ENCODE measurements around the gene OSBPL6.

The OSBPL6 gene

DNA sequence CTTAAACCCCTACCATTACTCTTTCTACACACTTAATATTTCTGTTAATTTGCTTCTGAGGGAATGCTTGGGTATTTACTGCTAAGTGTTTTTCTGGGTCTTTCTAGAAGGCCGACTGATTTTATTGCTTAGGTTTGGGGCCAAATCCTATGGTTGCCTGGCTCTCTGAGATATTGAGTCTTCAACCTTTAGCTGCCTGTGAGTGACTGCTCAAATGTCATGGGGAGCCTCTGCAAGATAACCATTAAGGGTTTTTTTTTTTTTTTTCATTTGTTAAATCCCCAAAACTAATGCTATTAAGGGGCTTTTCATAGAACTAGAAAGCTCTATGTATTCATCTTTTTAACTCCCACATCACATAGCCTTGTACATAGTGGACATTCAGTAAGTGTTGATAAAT, 5.0 kb downstream of the OSBPL6 start:
- FAIRE-seq: no peak

GRCh38 chr2:178200331-178200730, 6.0 kb downstream of the OSBPL6 start:
- FAIRE-seq: no peak

GRCh38 chr2:178202927-178203326, 8.6 kb downstream of the OSBPL6 start:
- FAIRE-seq: no peak

DNA sequence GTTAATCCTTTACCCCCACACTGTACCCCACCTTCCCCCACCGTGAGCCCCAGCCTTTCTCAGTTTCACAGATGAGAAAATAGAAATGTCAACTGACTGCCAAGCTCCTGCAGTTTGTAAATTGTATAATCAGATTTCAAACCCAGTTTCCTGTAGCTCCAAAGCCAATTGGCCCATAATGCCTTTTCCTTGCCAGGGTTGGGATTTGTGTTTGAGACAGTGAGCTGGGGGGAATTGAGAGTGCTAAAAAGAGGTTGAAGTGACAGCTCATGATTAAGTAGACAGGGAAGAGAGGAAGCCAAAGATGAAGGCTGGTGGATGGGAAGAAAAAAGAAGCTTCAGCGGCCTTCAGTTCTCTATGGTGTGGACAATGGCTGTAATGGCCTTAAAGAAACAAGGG, 10.7 kb downstream of the OSBPL6 start:
- FAIRE-seq: no peak

- no peak for FAIRE-seq
Observed at GRCh38 chr2:178205853-178206521, 11.7 kb downstream of the OSBPL6 start.

- FAIRE-seq: no peak
Observed at GRCh38 chr2:178208336-178208735, 14.0 kb downstream of the OSBPL6 start.

- FAIRE-seq: no peak
Observed at GRCh38 chr2:178208817-178209216, 14.5 kb downstream of the OSBPL6 start.

DNA sequence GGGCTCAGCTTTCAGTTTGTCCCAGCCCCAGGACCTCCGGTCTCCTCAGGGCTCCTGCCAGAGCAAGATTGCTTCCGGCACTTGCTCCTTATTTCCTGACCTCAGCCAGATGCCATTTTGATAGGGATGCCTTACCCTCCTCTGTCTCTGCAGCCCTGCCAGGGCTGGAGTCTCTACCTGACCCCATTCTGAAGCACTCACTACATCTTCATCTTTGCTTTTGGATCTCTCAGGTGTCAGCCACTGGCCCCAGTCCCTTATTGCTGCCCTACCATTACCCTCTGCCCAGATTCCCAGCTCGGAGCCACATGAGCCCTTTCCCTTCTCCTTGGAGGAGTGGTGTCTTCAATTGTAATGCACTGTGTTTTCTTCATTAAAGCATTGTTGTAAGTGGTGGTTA, 17.1 kb downstream of the OSBPL6 start:
- no peak for FAIRE-seq

GRCh38 chr2:178211943-178212342, 17.6 kb downstream of the OSBPL6 start:
- FAIRE-seq: no peak

DNA sequence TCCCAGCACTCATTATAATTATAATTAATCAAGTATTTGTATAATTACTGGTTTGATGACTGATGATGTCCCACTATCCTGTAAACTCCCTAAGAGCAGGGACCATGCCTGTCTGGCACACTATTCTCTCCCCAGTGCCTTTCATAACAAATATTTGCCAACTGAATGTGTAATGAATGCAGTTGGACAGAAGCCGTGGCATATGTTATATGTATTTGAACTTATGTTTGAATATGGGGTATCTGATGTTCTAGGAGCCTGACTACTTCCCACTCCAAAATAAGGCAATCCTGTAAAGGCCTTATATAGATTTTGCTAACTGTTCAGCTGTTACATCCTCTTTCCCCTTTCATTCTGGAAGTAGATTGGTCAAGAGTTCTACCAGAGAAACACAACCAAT, 19.7 kb downstream of the OSBPL6 start:
- FAIRE-seq: no peak

DNA sequence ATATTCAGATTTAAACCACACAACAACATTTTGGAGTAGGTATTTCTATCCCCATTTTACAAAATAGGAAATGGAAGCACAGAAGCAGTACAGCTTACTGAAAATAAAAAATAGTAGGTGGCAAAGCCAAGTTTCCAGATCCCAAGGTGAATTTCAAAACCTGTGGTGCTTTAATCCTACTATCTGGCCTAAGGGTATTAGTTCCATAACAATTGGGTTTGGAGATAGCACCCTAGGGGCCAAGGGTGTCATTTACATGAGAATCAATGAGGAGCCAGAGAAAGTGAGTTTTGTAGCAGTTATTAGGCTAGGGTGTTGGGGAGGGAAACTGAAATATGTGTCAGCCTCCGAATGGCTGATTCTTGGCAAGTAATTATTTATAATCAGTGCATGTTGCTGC, 24.9 kb downstream of the OSBPL6 start:
- no peak for FAIRE-seq

GRCh38 chr2:178220814-178221213, 26.5 kb downstream of the OSBPL6 start:
- FAIRE-seq: no peak

DNA sequence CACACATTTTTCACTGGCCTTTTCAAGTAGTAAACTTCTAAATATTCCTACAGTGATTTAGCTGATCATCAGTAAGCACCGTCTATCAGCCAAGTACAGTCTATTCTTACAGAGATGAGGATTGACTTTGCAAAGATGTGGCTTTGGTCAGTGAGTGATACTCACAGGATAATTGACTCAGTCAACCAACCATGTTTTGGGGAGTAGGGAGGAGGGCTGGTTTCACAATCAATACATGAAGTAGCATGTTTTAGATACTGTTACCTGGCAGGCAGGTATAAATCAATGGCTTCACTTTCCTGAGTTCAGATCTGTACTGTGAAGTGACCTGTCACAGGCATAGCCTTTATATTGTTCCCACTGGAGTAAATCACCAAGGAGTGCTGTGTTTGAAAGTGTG, 27.2 kb downstream of the OSBPL6 start:
- FAIRE-seq: no peak

DNA sequence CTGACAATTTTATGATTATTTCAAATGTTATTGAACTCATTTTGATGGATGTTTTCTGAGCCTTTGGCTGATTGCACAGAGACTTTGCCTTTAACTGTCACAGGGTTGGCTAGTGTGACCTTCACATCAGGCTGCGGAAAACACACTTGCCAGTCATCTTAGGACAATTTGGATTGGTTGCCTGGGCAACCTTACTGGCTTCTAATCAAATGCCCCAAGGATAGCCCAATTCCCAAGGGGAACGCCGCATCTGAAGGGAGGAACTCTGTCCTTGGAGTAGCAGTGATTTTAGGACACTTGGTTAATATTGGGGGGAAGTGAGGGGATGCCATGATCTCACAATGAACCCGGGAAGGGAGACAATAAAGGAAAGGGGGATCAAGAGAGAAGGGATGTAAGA, 29.5 kb downstream of the OSBPL6 start:
- no peak for FAIRE-seq

- FAIRE-seq: no peak
Observed at GRCh38 chr2:178225006-178225805, 30.9 kb downstream of the OSBPL6 start.

GRCh38 chr2:178227187-178227586, 32.9 kb downstream of the OSBPL6 start:
- FAIRE-seq: no peak

DNA sequence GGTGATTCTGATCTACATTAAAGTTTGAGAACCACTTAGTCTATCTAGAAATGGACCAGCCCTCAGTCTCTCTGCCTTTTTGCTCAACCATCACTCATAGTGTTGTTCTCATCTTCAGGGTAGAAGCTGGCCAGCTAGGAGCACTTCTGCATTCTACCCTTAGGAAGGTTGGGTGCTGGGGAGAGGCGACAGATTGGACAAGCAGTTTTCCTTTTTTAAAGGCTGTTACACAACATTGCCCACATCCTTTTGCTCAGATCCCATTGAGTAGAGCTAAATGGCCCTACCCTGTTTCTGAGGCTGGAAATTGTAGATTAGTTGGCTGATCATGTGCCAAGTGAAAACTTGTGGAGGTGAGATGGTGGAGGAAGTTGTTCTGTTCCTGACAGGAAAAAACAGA, 35.6 kb downstream of the OSBPL6 start:
- FAIRE-seq: no peak

GRCh38 chr2:178230396-178230795, 36.1 kb downstream of the OSBPL6 start:
- no peak for FAIRE-seq

DNA sequence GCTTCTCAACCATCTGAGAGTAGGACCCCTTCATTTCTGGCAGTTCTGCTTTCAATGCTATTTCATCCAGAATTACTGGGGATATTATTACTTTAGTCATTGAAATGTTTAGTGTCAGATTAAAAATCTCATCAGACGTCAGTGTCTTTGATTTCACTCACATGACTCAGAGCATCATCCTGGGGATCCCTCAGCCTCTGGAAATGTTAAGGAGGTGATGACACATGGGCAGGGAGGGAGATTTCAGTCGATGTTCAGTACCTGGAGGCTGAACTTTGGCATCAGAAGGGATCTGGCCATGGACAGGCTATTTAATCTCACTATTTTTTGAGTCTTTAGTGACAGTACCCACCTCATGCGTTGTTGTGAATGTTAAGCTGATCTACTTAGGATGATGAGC, 39.1 kb downstream of the OSBPL6 start:
- no peak for FAIRE-seq

- no peak for FAIRE-seq
Observed at GRCh38 chr2:178234648-178235047, 40.3 kb downstream of the OSBPL6 start.

- FAIRE-seq: no peak
Observed at GRCh38 chr2:178237488-178238153, 43.3 kb downstream of the OSBPL6 start.

DNA sequence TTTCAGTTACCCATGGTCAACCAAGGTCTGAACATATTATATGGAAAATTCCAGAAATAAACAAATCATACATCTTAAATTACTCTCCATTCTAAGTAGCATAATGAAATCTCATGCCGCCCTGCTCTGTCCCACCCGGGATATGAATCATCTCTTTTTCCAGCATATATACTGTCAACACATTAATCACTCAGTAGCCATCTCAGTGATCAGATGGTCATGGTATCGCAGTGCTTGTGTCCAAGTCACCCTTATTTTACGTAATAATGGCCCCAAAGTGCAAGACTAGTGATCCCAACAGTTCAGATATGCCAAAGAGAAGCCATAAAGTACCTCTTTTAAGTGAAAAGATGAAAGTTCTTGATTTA, 43.8 kb downstream of the OSBPL6 start:
- FAIRE-seq: no peak

DNA sequence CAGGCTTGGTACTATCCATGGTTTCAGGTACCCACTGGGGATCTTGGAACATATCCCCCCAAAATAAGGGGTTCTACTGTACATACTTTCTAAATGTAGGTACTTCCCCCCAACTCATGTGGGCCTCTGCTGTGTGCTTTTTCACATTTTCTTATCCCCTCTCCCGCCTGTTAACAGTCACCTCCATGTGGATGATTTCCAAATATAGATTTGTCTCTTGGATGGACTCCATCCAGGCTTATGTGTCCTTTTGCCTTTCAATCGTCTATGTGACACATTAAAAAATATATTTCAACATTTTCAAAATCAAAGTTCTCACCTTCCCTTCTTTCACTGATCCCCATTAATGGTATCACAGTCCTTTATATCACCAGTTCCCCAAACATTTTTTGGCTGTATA, 44.4 kb downstream of the OSBPL6 start:
- FAIRE-seq: no peak

Data from colon (tissue), 2 donors.